NCI-H446 treated with DMSO at 0.1 percent for 48 hours (cell line): ENCODE measurements around the gene STARD4.

ENCODE experiments used
- DNase-seq: peaks from one replicate; lab custom pipeline; 2025; lab: John Stamatoyannopoulos, UW

STARD4 gene

DNA sequence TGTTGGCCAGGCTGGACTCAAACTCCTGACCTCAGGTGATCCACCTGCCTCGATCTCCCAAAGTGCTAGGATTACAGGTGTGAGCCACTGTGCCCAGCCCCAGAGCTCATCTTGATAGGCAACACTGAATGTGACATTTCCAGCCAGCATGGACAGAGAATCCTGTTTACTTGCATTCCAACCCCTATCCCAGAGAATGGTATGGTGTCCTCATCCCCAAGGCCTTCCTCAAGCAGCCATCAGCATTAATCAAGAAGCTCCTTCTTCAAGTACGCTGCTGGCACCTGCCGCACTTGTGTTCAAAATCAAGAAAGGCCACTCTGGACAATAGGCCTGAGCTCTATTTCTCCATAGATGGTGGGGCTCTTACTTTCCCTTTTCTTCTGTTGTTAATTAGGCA lies 40.2 kb downstream of the STARD4 start:
- DNase-seq, result no peak

DNA sequence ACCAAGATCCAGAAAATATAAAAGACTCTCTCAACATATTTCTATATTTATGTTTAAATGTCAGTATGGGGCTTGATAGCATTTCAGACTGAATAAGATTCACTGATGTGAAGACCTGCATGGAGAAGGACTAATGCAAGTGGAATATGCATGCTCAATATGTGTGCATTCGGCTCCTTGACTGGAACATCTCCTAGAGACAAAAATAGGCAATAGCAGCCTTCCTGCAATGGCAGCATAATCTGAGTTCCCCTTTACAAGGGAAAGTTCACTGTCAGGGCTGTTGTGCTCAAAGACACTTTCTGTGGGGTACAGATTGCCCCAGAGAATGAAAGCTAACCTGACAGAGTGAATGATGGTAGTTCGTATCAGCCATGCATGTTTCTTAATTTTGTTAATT lies 42.4 kb downstream of the STARD4 start:
- no peak for DNase-seq

DNA sequence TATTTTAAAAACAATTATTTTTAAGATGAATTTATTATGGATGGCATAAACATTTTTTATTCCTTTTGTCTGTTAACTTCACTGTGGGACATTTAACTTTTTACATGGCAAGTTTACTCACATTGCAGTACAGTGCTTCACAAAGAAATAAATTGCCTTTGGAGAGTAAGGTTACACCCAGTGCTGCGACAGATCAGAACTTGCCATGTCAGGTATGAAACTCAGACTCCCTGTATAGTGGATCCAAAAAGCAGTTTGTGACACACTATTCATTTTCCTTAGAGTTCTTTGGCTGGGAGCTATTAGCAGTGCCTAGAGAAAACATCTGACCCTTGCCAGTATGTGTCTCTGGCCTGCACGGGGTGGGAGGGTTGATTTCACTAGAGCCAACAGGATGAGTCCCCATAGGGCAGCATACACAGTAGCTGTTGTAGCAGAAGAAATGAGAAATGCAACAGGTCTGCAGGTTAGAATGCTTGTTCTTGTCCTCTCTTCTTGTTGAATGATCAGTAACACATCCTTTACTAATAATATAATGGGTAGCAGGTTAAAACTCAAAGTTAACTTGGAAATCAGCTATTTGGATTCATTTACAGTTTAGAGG lies 42.9 kb downstream of the STARD4 start:
- DNase-seq, result no peak

DNA sequence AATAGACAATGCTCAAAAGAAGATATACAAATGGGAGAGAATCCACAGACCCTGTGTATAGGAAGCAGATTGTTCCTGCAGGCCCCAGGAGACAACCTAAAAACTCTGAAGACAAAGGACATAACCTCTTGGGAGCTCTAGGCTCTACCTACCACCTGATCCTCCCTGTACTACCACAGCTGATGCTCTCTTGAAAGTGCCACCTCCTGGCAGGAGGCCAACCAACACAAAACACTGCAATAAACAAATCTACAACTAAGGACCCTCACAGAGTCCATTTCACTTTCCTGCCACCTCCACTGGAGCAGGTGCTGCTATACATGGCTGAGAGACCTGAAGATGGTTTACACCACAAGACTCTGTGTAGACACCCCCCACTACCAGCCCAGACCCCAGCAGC lies 49.0 kb downstream of the STARD4 start:
- no peak for DNase-seq

DNA sequence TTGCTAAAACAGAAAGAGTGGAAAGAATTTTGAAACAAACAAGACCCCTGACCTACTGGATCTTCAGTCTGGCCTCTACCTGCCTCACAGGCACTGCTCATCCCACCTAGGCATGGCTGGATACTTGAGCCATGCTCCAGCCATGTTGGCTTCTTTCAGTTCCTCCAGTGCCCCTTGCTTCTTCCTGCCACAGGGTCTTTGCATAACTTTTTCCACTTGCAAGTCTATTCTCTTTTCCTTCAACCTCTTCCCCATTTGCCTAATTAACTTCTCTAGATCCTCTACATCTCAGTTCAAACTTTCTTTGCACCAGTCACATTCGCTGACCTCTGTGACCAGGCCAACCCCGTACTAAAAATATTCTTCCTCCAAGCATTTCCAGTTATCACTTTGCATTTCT lies 50.4 kb downstream of the STARD4 start:
- DNase-seq, result no peak

DNA sequence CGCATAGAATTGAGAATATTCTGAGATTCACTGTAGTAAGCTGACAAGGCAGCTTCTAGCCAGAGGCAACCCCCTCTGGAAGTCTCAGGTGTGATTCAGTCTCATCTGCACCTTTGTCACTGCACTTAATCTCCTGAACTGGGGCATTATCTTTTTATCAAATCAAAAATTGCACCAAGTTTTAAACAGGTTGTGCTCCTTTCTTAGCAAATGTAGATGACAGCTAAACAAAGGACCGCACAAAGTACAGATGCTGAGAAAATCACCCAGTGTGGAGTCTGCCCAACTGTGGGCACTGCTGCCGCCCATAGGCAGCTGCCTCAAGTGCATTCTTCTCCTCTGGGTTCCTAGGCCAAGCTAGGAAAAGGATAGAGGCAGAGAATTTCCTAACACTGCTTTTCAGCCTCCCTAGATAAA lies 51.1 kb downstream of the STARD4 start:
- no peak for DNase-seq

DNA sequence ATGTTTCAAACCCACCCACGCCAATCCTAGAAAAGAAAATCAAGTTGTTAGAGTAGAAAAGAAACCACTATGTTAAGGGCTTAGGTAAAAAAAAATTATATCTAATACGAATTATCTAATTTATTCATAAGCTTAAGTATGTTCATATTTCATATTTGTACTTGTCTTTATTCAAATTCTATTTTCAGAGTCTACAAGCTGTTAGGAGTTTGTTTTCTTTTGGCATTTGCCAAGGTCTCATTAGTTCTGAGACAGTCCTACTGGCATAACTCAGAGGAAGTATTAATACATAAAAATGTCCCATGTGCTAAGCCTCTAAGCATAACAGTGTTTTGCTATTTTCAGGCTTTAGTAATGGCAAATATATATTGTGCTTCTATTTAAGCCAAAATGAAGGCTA lies 57.6 kb downstream of the STARD4 start:
- DNase-seq, result peak; percentile 87

DNA sequence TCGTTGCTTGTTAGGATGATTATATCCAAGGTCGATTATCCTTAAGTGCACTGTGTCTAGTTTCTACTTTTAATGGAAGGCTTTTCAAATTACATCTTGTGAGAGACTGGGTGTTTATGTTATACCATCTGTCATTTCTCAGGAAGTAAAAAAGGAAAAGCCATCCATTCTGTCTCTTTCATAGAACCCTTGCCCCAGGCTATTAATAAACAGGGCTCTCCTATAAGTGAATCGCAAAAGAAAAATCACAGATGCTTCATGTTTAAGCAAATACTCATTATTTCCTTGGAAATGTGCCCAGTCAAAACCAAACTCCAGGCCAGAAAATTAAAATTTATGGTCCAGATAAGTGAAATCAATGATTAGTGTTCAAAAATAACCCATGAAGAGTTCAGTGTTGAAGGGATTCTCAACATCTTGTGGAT lies 58.1 kb downstream of the STARD4 start:
- peak; percentile 99 for DNase-seq

DNA sequence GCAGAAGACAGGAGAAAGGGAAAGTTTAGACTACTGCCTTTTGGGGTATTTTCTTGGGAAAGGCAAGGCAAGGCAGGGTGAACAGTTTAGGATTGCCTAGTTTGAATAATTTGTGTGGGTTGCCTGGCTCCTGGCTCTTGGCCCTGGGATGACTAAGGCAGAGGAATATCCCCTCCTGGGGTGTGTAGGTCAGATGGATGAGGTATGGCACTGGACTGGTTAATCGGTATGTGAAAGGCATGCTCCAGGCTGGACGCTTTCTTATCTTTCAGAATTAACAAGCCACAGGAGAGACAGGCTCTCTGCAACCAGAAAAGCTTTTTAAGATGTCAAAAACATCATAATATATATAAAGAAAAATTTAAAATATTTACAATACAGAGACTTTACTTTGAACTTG lies 58.6 kb downstream of the STARD4 start:
- peak; percentile 76 for DNase-seq

DNA sequence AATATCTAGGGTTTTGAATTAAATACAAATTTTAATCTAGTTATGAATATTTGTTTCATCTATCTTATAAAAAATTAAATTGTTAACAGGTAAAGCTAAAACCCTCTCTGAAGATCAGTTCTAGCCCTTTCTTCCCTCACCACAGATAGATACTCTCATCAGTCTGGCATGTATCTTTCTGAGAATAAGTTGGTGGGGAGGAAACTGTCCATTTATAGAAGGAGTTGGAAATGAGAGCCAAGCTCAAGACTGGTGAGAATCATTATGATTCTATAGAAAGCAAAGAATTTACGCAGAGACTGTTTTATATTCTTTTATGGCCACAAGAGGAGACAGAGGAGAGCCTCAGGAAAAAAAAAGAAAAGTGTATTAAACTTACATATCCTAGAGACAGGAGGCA lies 59.0 kb downstream of the STARD4 start:
- DNase-seq, result no peak

DNA sequence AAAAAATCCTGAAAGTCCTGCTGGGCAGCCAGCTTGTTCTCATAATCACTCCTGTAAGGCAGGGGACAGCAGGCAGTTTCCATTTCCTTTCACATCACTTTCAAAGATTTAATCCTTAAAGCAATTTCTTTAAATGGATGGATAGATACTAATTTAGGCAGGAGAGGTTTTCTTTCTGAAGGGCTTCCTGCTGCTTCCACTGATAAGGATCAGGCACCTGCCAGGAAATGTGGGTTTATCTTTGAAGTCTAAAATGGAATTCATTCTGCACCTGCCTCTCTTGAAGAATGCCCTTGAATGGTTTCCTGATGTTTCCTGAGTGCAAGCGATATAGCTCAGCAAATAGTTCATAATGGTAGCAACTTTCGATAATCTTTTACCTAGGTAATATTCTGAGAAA lies 64.5 kb downstream of the STARD4 start:
- DNase-seq, result no peak

DNA sequence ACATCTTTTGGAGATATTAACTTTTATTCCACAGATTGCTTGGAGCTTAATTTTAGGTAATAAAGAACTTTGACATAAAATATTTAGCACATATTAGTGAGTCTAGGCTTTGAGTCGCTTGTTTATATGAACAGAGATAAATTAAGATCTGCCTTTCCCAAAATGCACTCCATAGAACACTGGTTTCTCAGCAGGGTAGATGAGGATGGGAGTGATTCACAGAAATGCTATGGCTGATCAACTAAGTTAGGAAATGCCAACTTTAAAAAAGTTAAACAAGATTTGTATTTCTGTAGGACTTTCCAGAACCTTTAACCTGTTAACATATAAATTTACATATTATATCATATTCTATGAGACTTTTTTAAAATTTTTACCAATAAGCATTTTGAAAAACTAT lies 65.2 kb downstream of the STARD4 start:
- DNase-seq, result no peak
